K562 (cell line): ENCODE results near the gene USP20. TPM values are rescaled to one million over a fixed set of nuclear protein-coding genes. Genes with fewer than 3 reads are reported as not detected.

Experiments used
- ATAC-seq: fragments of 200-7000 bp; cut with Tn5 transposase; 3 replicates; pipeline ENCODE4 v1.9.1; 2020; ENCODE audit warnings: moderate library complexity
- BruUV-seq: library from RNA; stranded (reverse); fragments of 400-500 nt; replicated peaks from 2 replicates; lab custom pipeline; 2021; lab: Mats Ljungman, UMichigan
- CTCF ChIA-PET: fragments of 300-600 bp; formaldehyde crosslinking; extraction: SDS; loops from one replicate; lab custom pipeline; 2021; ENCODE audit warnings: low intra/inter-chr PET ratio; lab: Yijun Ruan, JAX
- POLR2A ChIA-PET: fragments of 300-600, 350-650 bp; sonication (Branson Sonifier 250); formaldehyde crosslinking; extraction: SDS; loops from one replicate; lab custom pipeline; 2021; ENCODE audit warnings: antibody characterized with exemption, inconsistent platforms; lab: Yijun Ruan, JAX
- DNase-seq, 4 experiments: peaks; one replicate each; pipeline versions ENCODE4 v3.0.0 to v3.0.0-alpha.2; 2011 to 2018; ENCODE audit warnings: low spot score in 3 of 4, mixed read lengths in 3 of 4; ENCODE audit errors: extremely low read depth in 1 of 4
- FAIRE-seq: peaks from 2 replicates; lab custom pipeline; 2011; peaks lifted over from hg19 to GRCh38; lab: Jason Lieb, UNC
- H2AFZ ChIP-seq: 2 replicates; pipeline ENCODE4 v1.6.0; 2011; ENCODE audit warnings: low read depth, low read length, control low read depth, inconsistent platforms
- H3K27ac ChIP-seq: fragments of 200-600 bp; 3 replicates; pipeline ENCODE4 v1.8.0; 2011; ENCODE audit warnings: low read depth, mild to moderate bottlenecking, control low read depth, inconsistent platforms, low read length, moderate library complexity, mixed read lengths; ENCODE audit errors: extremely low read depth
- H3K27me3 ChIP-seq, 2 experiments: fragments of 300-600 bp in 1 of 2; 2 replicates in 1 of 2; 3 replicates in 1 of 2; pipeline versions ENCODE4 v1.6.0 to v1.8.0; 2011; ENCODE audit warnings: inconsistent platforms in 2 of 2, low read length in 2 of 2, mild to moderate bottlenecking in 1 of 2, mixed read lengths in 1 of 2, moderate library complexity in 1 of 2; ENCODE audit not compliant: control insufficient read depth in 2 of 2, insufficient read depth in 2 of 2
- H3K36me3 ChIP-seq: fragments of 300-600 bp; 3 replicates; pipeline ENCODE4 v1.8.0; 2011; ENCODE audit warnings: mild to moderate bottlenecking, low read length, inconsistent platforms; ENCODE audit not compliant: control insufficient read depth, insufficient read depth
- H3K4me1 ChIP-seq, 2 experiments: fragments of 200-600 bp in 1 of 2; replicated peaks in 1 of 2; 2 replicates in 1 of 2; 3 replicates in 1 of 2; pipeline versions ENCODE4 v1.5.1 to v1.8.0; 2011; ENCODE audit warnings: inconsistent platforms in 2 of 2, low read length in 2 of 2, mild to moderate bottlenecking in 1 of 2, mixed read lengths in 1 of 2, moderate library complexity in 1 of 2; ENCODE audit not compliant: control insufficient read depth in 2 of 2, insufficient read depth in 2 of 2
- H3K4me2 ChIP-seq: 2 replicates; pipeline ENCODE4 v1.6.1; 2011; ENCODE audit warnings: low read length, control low read depth, inconsistent platforms, mixed read lengths; ENCODE audit not compliant: insufficient read depth
- H3K4me3 ChIP-seq: fragments of 200-600 bp; sonication (generic), shearing (Covaris generic); 2 replicates; pipeline ENCODE4 v1.5.1; 2016; ENCODE audit warnings: control low read depth, inconsistent platforms
- H3K79me2 ChIP-seq: fragments of 200-600 bp; 3 replicates; pipeline ENCODE4 v1.8.0; 2011; ENCODE audit warnings: low read length, inconsistent platforms; ENCODE audit not compliant: control insufficient read depth, insufficient read depth
- H3K9ac ChIP-seq, 2 experiments: 2 replicates each; pipeline versions ENCODE4 v1.6.0 to v1.6.1; 2011; ENCODE audit warnings: low read depth in 2 of 2, low read length in 2 of 2, control low read depth in 1 of 2, inconsistent platforms in 1 of 2, mild to moderate bottlenecking in 1 of 2, mixed read lengths in 1 of 2; ENCODE audit not compliant: insufficient read depth in 1 of 2
- H3K9me1 ChIP-seq: one replicate; pipeline ENCODE4 v1.6.0; 2011; ENCODE audit warnings: inconsistent platforms, mild to moderate bottlenecking, low read length, moderate library complexity; ENCODE audit not compliant: control insufficient read depth, insufficient read depth
- H3K9me3 ChIP-seq: replicated peaks from 2 replicates; pipeline ENCODE4 v1.5.1; 2011; ENCODE audit warnings: low read depth, low read length, inconsistent platforms; ENCODE audit not compliant: control insufficient read depth, insufficient read depth
- H4K20me1 ChIP-seq: replicated peaks from 2 replicates; pipeline ENCODE4 v1.6.1; 2011; ENCODE audit warnings: low read length, inconsistent platforms, mixed read lengths; ENCODE audit not compliant: control insufficient read depth, insufficient read depth
- ARNT ChIP-seq, 2 experiments: fragments of 450-650 bp; IDR thresholded peaks; 2 replicates each; pipeline ENCODE4 v1.6.1; 2016; ENCODE audit warnings: mild to moderate bottlenecking in 1 of 2
- BDP1 ChIP-seq: IDR thresholded peaks from 3 replicates; pipeline ENCODE4 v1.6.1; 2011; ENCODE audit not compliant: insufficient read length, insufficient read depth
- C11orf30 ChIP-seq: fragments of 450-650 bp; IDR thresholded peaks from 2 replicates; pipeline ENCODE4 v1.6.1; 2016; ENCODE audit warnings: low read depth, mild to moderate bottlenecking
- LEF1 ChIP-seq: fragments of 450-650 bp; IDR thresholded peaks from 2 replicates; pipeline ENCODE4 v1.6.1; 2016; ENCODE audit warnings: mild to moderate bottlenecking
- MXI1 ChIP-seq: IDR thresholded peaks from 2 replicates; pipeline ENCODE4 v1.6.1; 2011; ENCODE audit warnings: low read depth, mild to moderate bottlenecking, improper control_type of control experiment, low read length
- NRF1 ChIP-seq, 2 experiments: fragments of 450-650 bp; IDR thresholded peaks in 1 of 2; conservative IDR thresholded peaks in 1 of 2; 2 replicates each; pipeline ENCODE4 v1.6.1; 2014; ENCODE audit warnings: mild to moderate bottlenecking in 2 of 2
- POLR2AphosphoS2 ChIP-seq: IDR thresholded peaks from 2 replicates; pipeline ENCODE4 v1.6.1; 2012; ENCODE audit warnings: low read length, improper control_type of control experiment
- RB1 ChIP-seq: fragments of 450-650 bp; IDR thresholded peaks from 2 replicates; pipeline ENCODE4 v1.6.1; 2017; ENCODE audit warnings: low read depth, mild to moderate bottlenecking
- ZNF175 ChIP-seq: fragments of 200-800 bp; sonication (Bioruptor generic); IDR thresholded peaks from 2 replicates; pipeline ENCODE4 v1.6.1; 2016; ENCODE audit warnings: low read depth, mild to moderate bottlenecking, missing genetic modification characterization, missing compliant biosample characterization
- ZNF239 ChIP-seq: fragments of 250-450 bp; sonication (Bioruptor Pico); IDR thresholded peaks from 2 replicates; pipeline ENCODE4 v1.4.0; 2020; ENCODE audit warnings: mild to moderate bottlenecking
- ZNF717 ChIP-seq: fragments of 250-450 bp; sonication (Bioruptor Pico); IDR thresholded peaks from 2 replicates; pipeline ENCODE4 v1.5.0; 2021
- WGBS: fragments of 100-300 bp; shearing (Covaris generic); methylation state at CpG from one replicate; pipeline ENCODE4 v1.1.6; 2016; ENCODE audit warnings: low coverage, mixed read lengths; ENCODE audit not compliant: insufficient coverage; ENCODE audit errors: missing lambda C conversion rate; 5-methylcytosine and 5-hydroxymethylcytosine counted together
- in situ Hi-C: fragments of 300-500 bp; cut with MboI; formaldehyde crosslinking; loops from 4 replicates; pipeline ENCODE4 v1.15.0; 2018; ENCODE audit warnings: inconsistent platforms, mixed read lengths
- intact Hi-C: fragments of 100-400 bp; cut with micrococcal nuclease; formaldehyde crosslinking; loops from 2 replicates; pipeline ENCODE4 v1.14.2; 2022
- polyA plus RNA-seq, 8 experiments: library from polyadenylated mRNA; depleted of rRNA in 4 of 8; stranded (reverse) in 5 of 8; unstranded in 3 of 8; fragments of >200 nt; fragmentation: Nextera tagmentation in 2 of 8; fragmentation: Illumina TruSeq in 1 of 8; extraction: Ambion mirVana in 2 of 8; extraction: Trizol in 1 of 8; gene quantifications; 2 replicates each; pipeline versions ENCODE4 v1.2.1 to v1.2.3, GENCODE V29; 2011 to 2014; ENCODE audit warnings: inconsistent platforms in 1 of 8, missing spikeins in 1 of 8
- total RNA-seq, 7 experiments: library from RNA; depleted of rRNA in 6 of 7; stranded (reverse); fragments of >200 nt in 6 of 7; fragmentation: Illumina TruSeq in 2 of 7; extraction: Trizol in 2 of 7; gene quantifications; 2 replicates each; pipeline versions ENCODE4 v1.2.1 to v1.2.3, GENCODE V29; 2011 to 2021; ENCODE audit warnings: low replicate concordance in 1 of 7
- TF ChIP-seq, protein P1 (sequence below), 3 experiments: fragments of 200-800 bp in 1 of 3; fragments of 250-450 bp in 1 of 3; fragments of 450-650 bp in 1 of 3; sonication (Bioruptor Pico) in 1 of 3; sonication (Bioruptor generic) in 1 of 3; formaldehyde crosslinking in 1 of 3; IDR thresholded peaks; 2 replicates each; pipeline versions ENCODE4 v1.6.1 to v1.8.0; 2016 to 2022; ENCODE audit warnings: mild to moderate bottlenecking in 2 of 3, missing genetic modification characterization in 2 of 3, missing compliant biosample characterization in 1 of 3, moderate library complexity in 1 of 3

Gene USP20
- total and polyA plus RNA-seq, 9 of the 15 experiments (the other 6 are each of a cell fraction or from before 2014, with no cell fraction given) = 1.9 to 136 (median 49.1) TPM

GRCh38 chr9:129785866-129786265 lies 49.4 kb upstream of the USP20 start (continued):
- TF ChIP-seq, protein P1, sequence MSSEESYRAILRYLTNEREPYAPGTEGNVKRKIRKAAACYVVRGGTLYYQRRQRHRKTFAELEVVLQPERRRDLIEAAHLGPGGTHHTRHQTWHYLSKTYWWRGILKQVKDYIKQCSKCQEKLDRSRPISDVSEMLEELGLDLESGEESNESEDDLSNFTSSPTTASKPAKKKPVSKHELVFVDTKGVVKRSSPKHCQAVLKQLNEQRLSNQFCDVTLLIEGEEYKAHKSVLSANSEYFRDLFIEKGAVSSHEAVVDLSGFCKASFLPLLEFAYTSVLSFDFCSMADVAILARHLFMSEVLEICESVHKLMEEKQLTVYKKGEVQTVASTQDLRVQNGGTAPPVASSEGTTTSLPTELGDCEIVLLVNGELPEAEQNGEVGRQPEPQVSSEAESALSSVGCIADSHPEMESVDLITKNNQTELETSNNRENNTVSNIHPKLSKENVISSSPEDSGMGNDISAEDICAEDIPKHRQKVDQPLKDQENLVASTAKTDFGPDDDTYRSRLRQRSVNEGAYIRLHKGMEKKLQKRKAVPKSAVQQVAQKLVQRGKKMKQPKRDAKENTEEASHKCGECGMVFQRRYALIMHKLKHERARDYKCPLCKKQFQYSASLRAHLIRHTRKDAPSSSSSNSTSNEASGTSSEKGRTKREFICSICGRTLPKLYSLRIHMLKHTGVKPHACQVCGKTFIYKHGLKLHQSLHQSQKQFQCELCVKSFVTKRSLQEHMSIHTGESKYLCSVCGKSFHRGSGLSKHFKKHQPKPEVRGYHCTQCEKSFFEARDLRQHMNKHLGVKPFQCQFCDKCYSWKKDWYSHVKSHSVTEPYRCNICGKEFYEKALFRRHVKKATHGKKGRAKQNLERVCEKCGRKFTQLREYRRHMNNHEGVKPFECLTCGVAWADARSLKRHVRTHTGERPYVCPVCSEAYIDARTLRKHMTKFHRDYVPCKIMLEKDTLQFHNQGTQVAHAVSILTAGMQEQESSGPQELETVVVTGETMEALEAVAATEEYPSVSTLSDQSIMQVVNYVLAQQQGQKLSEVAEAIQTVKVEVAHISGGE (CRISPR knock-in tag; IDR thresholded peaks at IDR 0.05) = no peak
- no peak for TF ChIP-seq C11orf30
- TF ChIP-seq BDP1 = no peak
- TF ChIP-seq, all 486 proteins: peak for 0

GRCh38 chr9:129786481-129786880 lies 48.8 kb upstream of the USP20 start:
- in situ Hi-C loops = loop anchor here (10.0 to 25.0 kb wide), 2 partner anchors 1092 to 1499 kb away; partner anchors contain the start of genes GOLGA2 and SWI5

More at GRCh38 chr9:129786481-129786880, 48.8 kb upstream of the USP20 start:
- no peak overlapping the region for H3K27ac ChIP-seq
- H3K79me2 ChIP-seq = no peaks in the 10 kb centered on the region
- DNase-seq = no peak
- TF ChIP-seq NRF1 (conservative IDR thresholded peaks at IDR 0.05 in 1 of 2, IDR thresholded peaks at IDR 0.05 in 1 of 2) (no peak), LEF1 (no peak), ZNF717 (no peak), POLR2AphosphoS2 (no peak), ZNF239 (CRISPR knock-in tag) (no peak), ZNF175 (CRISPR knock-in tag) (no peak), ARNT (IDR thresholded peaks at IDR 0.05) (no peak), RB1 (no peak), MXI1 (no peak)
- H3K9me1 ChIP-seq = no peaks in the 10 kb centered on the region
- no peaks in the 10 kb centered on the region for H4K20me1 ChIP-seq
- intact Hi-C loops = loop anchor here (10.0 kb wide), 1 partner anchor 652 kb away; no protein-coding TSS in a partner anchor
- no peak for FAIRE-seq
- WGBS = 25% methylated on average over 10 of the region's 10 CpGs
- BruUV-seq = no TSS peak
- H3K9me3 ChIP-seq = no peaks in the 10 kb centered on the region
- H3K4me1 ChIP-seq = peaks cover 15 to 24% of the 10 kb centered on the region in 2 experiments; a peak in 4 of 5 replicates
- no peak for ATAC-seq
- peak overlapping the region; percentile 2; the same call in 1 of the 2 replicates for H2AFZ ChIP-seq
- H3K4me3 ChIP-seq = no peak overlapping the region
- H3K9ac ChIP-seq = no peak overlapping the region
- no peaks in the 10 kb centered on the region for H3K27me3 ChIP-seq
- H3K4me2 ChIP-seq = no peak overlapping the region
- CTCF ChIA-PET = interaction anchor here (0.7 to 1.0 kb wide), 3 partner anchors 49 to 531 kb away, joined by 3 to 5 read pairs (median 4); no protein-coding TSS in a partner anchor
- POLR2A ChIA-PET = interaction anchor here (0.6 to 1.3 kb wide), 6 partner anchors 25 to 93 kb away, joined by 3 to 5 read pairs (median 4); no protein-coding TSS in a partner anchor
- no peaks in the 10 kb centered on the region for H3K36me3 ChIP-seq
